GM08714 (cell line): Measurements from ENCODE around the gene CC2D1A.
"Not testable (repeated sequence)": the region's sequence is repeated elsewhere in the genome, so short reads cannot be mapped to it uniquely, and the experiment has no call there.

Experiments
- H3K4me3 ChIP-seq: fragments of 200-500 bp; sonication (Bioruptor generic); 2 replicates; pipeline ENCODE4 v1.5.1; 2014; ENCODE audit warnings: mild to moderate bottlenecking, low read length, inconsistent platforms
- ZNF274 ChIP-seq: IDR thresholded peaks from 2 replicates; pipeline ENCODE4 v1.6.1; 2012; ENCODE audit warnings: mild to moderate bottlenecking, low read depth, low read length

Gene CC2D1A

DNA sequence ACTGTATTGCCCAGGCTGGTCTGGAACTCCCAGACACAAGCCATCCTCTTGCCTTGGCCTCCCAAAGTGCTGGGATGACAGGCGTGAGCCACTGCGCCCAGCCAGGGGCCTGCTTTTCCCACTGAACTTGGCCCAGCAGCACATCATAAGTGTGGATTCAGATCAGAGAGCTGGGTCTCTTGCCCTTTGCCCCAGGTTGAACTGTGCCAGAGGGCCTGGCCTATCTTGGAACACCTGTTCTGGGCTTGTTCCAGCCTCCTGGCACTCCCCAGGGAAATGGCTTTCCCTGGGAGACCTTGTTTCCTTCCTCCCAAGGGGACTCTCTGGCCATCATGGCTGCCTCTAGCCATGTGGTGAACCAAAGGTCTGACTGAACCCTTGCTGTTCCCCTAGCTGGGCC is 3.4 kb downstream of the CC2D1A start:
- no peak overlapping the region for H3K4me3 ChIP-seq
- TF ChIP-seq ZNF274 = no peak

DNA sequence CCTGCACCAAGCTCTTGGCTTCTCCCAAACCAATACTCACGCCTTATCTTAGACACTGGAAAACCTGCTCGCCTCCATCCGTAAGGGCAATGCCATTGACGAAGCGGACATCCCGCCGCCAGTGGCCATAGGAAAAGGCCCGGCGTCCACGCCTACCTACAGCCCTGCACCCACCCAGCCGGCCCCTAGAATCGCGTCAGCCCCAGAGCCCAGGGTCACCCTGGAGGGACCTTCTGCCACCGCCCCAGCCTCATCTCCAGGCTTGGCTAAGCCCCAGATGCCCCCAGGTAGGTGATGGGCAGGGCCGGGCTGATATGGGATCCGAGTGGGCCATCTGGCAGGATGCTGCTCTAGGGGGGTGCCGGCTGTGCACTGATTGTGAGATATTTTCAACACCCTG is 7.4 kb downstream of the CC2D1A start:
- H3K4me3 ChIP-seq = no peak overlapping the region
- TF ChIP-seq ZNF274 = no peak

- TF ChIP-seq ZNF274 = no peak
These were observed 8.8 kb downstream of the CC2D1A start for GRCh38 chr19:13914777-13915176.

GRCh38 chr19:13917888-13918406 is 11.9 kb downstream of the CC2D1A start:
- no peak for TF ChIP-seq ZNF274
- no peak overlapping the region for H3K4me3 ChIP-seq

More at GRCh38 chr19:13914777-13915176, 8.8 kb downstream of the CC2D1A start:
- H3K4me3 ChIP-seq = no peak overlapping the region

DNA sequence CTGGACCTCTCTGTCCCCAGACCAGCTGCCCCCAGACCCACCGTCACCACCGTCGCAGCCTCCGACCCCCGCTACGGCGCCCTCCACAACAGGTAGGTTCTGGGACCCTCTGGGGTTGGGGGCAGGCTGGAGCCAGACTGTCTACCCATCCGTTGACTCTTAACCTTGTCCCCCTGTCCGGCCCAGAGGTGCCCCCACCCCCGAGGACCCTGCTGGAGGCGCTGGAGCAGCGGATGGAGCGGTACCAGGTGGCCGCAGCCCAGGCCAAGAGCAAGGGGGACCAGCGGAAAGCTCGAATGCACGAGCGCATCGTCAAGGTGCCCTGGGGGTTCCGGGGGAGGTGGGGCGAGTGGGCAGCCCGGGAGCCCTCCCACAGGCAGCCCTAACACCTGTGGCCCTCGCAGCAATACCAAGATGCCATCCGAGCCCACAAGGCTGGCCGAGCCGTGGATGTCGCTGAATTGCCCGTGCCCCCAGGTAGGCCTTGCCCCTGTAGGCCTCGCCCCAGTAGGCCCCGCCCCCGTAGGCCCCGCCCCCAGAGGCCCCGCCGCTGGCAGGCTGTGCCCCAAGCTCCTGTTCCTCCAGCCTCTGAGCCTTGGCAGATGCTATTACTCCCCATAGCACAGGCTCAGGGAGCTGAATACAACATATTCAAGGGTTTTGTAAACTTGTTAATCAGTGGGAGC is 12.9 kb downstream of the CC2D1A start:
- no peak overlapping the region for H3K4me3 ChIP-seq
- TF ChIP-seq ZNF274 = no peak

GRCh38 chr19:13920524-13920923 is 14.5 kb downstream of the CC2D1A start:
- TF ChIP-seq ZNF274 = no peak
- H3K4me3 ChIP-seq = no peak overlapping the region

- H3K4me3 ChIP-seq = no peak overlapping the region
- TF ChIP-seq ZNF274 = no peak
These were observed 15.1 kb downstream of the CC2D1A start for GRCh38 chr19:13920940-13921747.

GRCh38 chr19:13922118-13922517 is 16.1 kb downstream of the CC2D1A start:
- not testable (repeated sequence) for H3K4me3 ChIP-seq

DNA sequence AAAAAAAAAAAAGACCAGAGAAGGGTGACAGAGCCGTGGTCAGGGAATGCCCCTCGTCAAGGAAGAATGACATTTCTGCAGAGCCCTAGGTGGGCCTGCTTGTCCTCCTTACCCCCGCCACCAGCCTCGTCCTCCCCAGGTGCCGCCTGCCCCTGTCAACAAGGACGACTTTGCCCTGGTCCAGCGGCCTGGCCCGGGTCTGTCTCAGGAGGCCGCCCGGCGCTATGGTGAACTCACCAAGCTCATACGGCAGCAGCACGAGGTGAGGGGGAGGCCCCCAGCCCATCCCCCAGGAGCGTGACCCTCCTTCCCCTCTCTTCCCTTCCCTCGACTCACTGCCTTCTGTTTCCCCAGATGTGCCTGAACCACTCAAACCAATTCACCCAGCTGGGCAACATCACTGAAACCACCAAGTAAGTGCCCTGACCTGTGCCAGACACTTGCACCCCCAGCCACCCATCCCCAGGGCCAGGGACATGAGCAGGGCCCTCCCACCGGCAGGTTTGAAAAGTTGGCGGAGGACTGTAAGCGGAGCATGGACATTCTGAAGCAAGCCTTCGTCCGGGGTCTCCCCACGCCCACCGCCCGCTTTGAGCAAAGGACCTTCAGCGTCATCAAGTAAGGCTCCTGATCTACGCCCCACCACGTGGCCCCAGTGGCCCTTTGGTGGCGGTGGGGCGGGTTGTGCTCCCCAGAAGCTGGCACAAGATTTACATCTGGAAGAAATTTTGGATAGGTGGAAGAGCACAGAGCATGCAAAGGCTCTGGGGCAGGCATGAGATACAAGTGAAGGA is 17.4 kb downstream of the CC2D1A start:
- no peak for TF ChIP-seq ZNF274

DNA sequence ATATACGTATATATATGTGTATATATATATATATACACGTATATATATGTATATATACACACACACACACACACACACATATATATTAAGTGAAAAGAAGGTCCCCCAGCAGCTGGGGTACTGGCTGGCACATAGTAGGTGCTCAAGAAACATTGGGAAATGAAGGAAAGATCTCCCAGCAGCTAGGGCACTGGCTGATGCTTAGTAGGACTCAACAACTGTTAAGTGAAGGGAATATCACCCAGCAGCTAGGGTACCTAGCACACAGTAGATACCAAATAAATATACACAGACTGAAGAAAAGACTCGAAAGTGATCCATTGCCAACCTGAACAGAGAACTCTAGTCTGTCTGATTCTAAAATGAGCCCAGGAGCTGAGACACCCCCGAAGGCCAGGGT is 20.0 kb downstream of the CC2D1A start:
- no peak overlapping the region for H3K4me3 ChIP-seq
- no peak for TF ChIP-seq ZNF274

More for the DNA sequence above, 17.4 kb downstream of the CC2D1A start:
- no peak overlapping the region for H3K4me3 ChIP-seq

DNA sequence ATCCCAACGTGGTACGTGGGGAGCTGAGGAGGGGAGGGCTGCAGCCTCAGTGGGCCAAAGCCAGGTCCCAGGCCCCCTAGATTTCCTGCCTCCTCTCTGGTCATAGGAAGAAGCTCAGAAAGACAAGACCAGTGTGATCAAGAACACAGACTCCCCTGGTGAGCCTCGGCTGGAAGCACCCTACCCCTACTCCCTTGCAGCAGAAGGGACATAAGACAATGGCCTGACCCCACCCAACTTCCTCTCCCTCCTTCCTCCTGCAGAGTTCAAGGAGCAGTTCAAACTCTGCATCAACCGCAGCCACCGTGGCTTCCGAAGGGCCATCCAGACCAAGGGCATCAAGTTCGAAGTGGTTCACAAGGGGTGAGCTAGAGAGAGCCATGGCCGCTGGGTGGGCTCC is 20.7 kb downstream of the CC2D1A start:
- TF ChIP-seq ZNF274 = no peak
- H3K4me3 ChIP-seq = no peak overlapping the region

DNA sequence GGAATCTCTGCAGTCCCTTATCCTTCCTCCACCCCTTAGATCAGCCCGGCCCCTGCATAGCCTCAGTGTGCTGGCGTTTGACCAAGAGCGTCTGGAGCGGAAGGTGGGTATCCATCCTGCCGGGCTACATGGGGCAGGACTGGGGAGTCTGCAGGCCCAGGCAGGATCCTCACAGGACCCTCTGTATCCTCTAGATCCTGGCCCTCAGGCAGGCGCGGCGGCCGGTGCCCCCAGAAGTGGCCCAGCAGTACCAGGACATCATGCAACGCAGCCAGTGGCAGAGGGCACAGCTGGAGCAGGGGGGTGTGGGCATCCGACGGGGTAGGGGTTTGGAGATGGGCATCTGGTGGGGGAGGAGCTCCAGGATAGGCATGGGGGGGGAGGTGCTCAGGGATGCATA is 23.3 kb downstream of the CC2D1A start:
- H3K4me3 ChIP-seq = no peak overlapping the region
- no peak for TF ChIP-seq ZNF274

GRCh38 chr19:13929956-13930355 is 24.0 kb downstream of the CC2D1A start:
- no peak overlapping the region for H3K4me3 ChIP-seq
- TF ChIP-seq ZNF274 = no peak

- no peak overlapping the region for H3K4me3 ChIP-seq
- no peak for TF ChIP-seq ZNF274
These were observed 24.4 kb downstream of the CC2D1A start for GRCh38 chr19:13930402-13930801.

DNA sequence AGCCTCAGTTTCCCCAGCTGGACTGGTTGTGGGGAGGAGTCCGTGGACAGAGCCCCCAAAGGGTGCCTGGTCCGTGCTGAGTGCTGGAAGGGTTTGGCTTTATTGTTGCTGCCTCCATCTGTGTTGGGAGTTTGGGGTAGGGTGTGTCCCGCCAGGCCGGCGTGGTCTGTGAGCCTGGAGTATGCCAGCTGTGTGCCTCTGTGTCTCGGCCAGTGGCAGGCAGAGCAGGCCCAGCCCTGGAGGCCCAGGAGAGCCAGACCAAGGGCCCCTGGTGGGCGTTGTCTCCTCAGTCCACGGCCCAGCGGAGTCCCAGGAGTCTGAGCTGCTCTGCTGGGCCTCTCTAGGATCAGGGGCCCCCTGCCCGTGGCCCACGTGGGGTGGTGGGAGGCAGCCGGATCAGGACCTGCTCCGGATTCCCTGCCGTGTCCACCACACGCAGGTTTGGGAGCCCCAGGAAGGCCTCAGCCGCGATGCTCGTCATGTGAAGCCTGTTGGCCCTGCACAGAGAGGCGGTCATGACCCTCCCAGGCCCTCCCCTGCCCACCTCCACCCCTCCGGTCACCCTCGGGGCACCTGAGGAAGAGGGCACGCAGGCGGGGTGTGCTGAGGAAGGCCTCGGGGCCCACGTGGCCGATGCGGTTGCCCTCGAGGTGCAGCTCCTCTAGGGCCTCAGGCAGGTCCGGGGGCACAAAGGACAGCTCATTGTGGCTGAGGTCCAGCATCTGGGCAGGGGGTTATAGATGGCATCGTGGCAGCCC is 25.6 kb downstream of the CC2D1A start:
- H3K4me3 ChIP-seq = no peak overlapping the region
- no peak for TF ChIP-seq ZNF274
